Endothelial cell of umbilical vein (primary cell): Measurements from ENCODE around the gene TNFRSF8. TPM values are rescaled to one million over a fixed set of nuclear protein-coding genes. Genes with fewer than 3 reads are reported as not detected.

Experiments used
- BruUV-seq: library from RNA; stranded (reverse); fragments of 400-500 nt; replicated peaks from 2 replicates; lab custom pipeline; 2021; lab: Mats Ljungman, UMichigan
- CTCF ChIA-PET: fragments of 300-600, 350-600 bp; sonication (Branson Sonifier 250); formaldehyde crosslinking; loops from one replicate; lab custom pipeline; 2021; ENCODE audit warnings: antibody characterized with exemption, inconsistent platforms; lab: Charles Lee
- POLR2A ChIA-PET: fragments of 300-600, 350-600 bp; sonication (Branson Sonifier 250); formaldehyde crosslinking; loops from one replicate; lab custom pipeline; 2021; ENCODE audit warnings: antibody characterized with exemption, inconsistent platforms; lab: Charles Lee
- DNase-seq: peaks from one replicate; pipeline ENCODE4 v3.0.0-alpha.2; 2011; ENCODE audit warnings: low read depth, low spot score
- FAIRE-seq: peaks from 2 replicates; lab custom pipeline; 2011; peaks lifted over from hg19 to GRCh38; lab: Jason Lieb, UNC
- H2AFZ ChIP-seq: 2 replicates; pipeline ENCODE4 v1.6.0; 2012; ENCODE audit warnings: low read depth, low read length, control low read depth, inconsistent platforms
- H3K27ac ChIP-seq: 2 replicates; pipeline ENCODE4 v1.5.1; 2011; ENCODE audit warnings: low read depth, mild to moderate bottlenecking, control low read depth, low read length, moderate library complexity; ENCODE audit not compliant: insufficient read depth
- H3K27me3 ChIP-seq, 2 experiments: 2 replicates each; pipeline versions ENCODE4 v1.6.0 to v1.6.1; 2011; ENCODE audit warnings: low read length in 2 of 2, mixed read lengths in 1 of 2; ENCODE audit not compliant: control insufficient read depth in 2 of 2, insufficient read depth in 2 of 2
- H3K36me3 ChIP-seq, 2 experiments: 2 replicates in 1 of 2; 3 replicates in 1 of 2; pipeline ENCODE4 v1.5.1; 2011; ENCODE audit warnings: low read length in 2 of 2, mild to moderate bottlenecking in 1 of 2, moderate library complexity in 1 of 2; ENCODE audit not compliant: control insufficient read depth in 2 of 2, insufficient read depth in 2 of 2; ENCODE audit errors: extremely low read depth in 1 of 2
- H3K4me1 ChIP-seq: 3 replicates; pipeline ENCODE4 v1.5.1; 2011; ENCODE audit warnings: mild to moderate bottlenecking, low read length; ENCODE audit not compliant: control insufficient read depth, insufficient read depth; ENCODE audit errors: extremely low read depth
- H3K4me2 ChIP-seq: 2 replicates; pipeline ENCODE4 v1.6.1; 2011; ENCODE audit warnings: low read length, control low read depth, mixed read lengths; ENCODE audit not compliant: insufficient read depth
- H3K4me3 ChIP-seq, 3 experiments: fragments of 200-600 bp in 1 of 3; sonication (generic), shearing (Covaris generic) in 1 of 3; replicated peaks in 1 of 3; 2 replicates each; pipeline ENCODE4 v1.5.1; 2011 to 2016; ENCODE audit warnings: control low read depth in 3 of 3, low read length in 3 of 3, mild to moderate bottlenecking in 2 of 3, inconsistent platforms in 1 of 3, low read depth in 1 of 3, moderate library complexity in 1 of 3; ENCODE audit not compliant: insufficient read depth in 1 of 3
- H3K79me2 ChIP-seq: 2 replicates; pipeline ENCODE4 v1.6.0; 2012; ENCODE audit warnings: low read length, inconsistent platforms; ENCODE audit not compliant: control insufficient read depth, insufficient read depth
- H3K9ac ChIP-seq: replicated peaks from 2 replicates; pipeline ENCODE3; 2011; ENCODE audit warnings: low read length, control low read depth; ENCODE audit not compliant: insufficient read depth; ENCODE audit errors: extremely low read depth
- H3K9me1 ChIP-seq: replicated peaks from 3 replicates; pipeline ENCODE4 v1.6.0; 2011; ENCODE audit warnings: mild to moderate bottlenecking, low read length; ENCODE audit not compliant: control insufficient read depth, insufficient read depth; ENCODE audit errors: extremely low read depth
- H3K9me3 ChIP-seq: replicated peaks from 2 replicates; pipeline ENCODE4 v1.5.1; 2012; ENCODE audit warnings: low read length, inconsistent platforms; ENCODE audit not compliant: control insufficient read depth, insufficient read depth
- H4K20me1 ChIP-seq: replicated peaks from 2 replicates; pipeline ENCODE3; 2011; ENCODE audit warnings: mild to moderate bottlenecking, low read length; ENCODE audit not compliant: control insufficient read depth, insufficient read depth; ENCODE audit errors: extremely low read depth
- EZH2 ChIP-seq: IDR thresholded peaks from 2 replicates; pipeline ENCODE4 v1.6.1; 2012; ENCODE audit warnings: borderline replicate concordance, low read depth, mild to moderate bottlenecking, moderate library complexity, low read length, inconsistent platforms; ENCODE audit not compliant: severe bottlenecking
- FOS ChIP-seq: IDR thresholded peaks from 2 replicates; pipeline ENCODE4 v1.6.1; 2011; ENCODE audit warnings: mild to moderate bottlenecking, low read length, moderate library complexity, borderline replicate concordance; ENCODE audit not compliant: insufficient read depth
- GATA2 ChIP-seq: IDR thresholded peaks from 2 replicates; pipeline ENCODE4 v1.7.0; 2011; ENCODE audit warnings: low read depth, mild to moderate bottlenecking, moderate library complexity, mixed read lengths, low read length; ENCODE audit not compliant: insufficient read length, insufficient read depth
- JUN ChIP-seq: IDR thresholded peaks from 2 replicates; pipeline ENCODE4 v1.6.1; 2011; ENCODE audit warnings: borderline replicate concordance, low read depth; ENCODE audit not compliant: insufficient read length, insufficient read depth
- MYC ChIP-seq: IDR thresholded peaks from one replicate; pipeline ENCODE4 v1.6.1; 2011; ENCODE audit warnings: mild to moderate bottlenecking, low read depth, low read length
- POLR2A ChIP-seq: IDR thresholded peaks from 2 replicates; pipeline ENCODE4 v1.6.1; 2012; ENCODE audit warnings: low read depth, mild to moderate bottlenecking, control low read depth, low read length
- POLR2AphosphoS5 ChIP-seq: IDR thresholded peaks from 2 replicates; pipeline ENCODE4 v1.6.1; 2012; ENCODE audit warnings: low read depth, mild to moderate bottlenecking, control low read depth, low read length, moderate library complexity; ENCODE audit not compliant: insufficient read depth
- dilution Hi-C: fragments of 300-500 bp; cut with MboI; formaldehyde crosslinking; loops from one replicate; pipeline ENCODE4 v1.15.0; 2019; ENCODE audit warnings: low sequenced_read_pairs; ENCODE audit not compliant: extremely low pct_ligation_motif_present
- intact Hi-C: fragments of 100-400 bp; cut with micrococcal nuclease; formaldehyde crosslinking; loops from one replicate; pipeline ENCODE4 v1.10.0; 2022
- polyA plus RNA-seq, 4 experiments: library from polyadenylated mRNA; depleted of rRNA in 3 of 4; stranded (reverse) in 3 of 4; unstranded in 1 of 4; fragments of >200 nt; gene quantifications; 2 replicates each; pipeline versions ENCODE4 v1.2.1 to v1.2.3, GENCODE V29; 2011 to 2012; ENCODE audit warnings: missing spikeins in 1 of 4
- total RNA-seq: library from RNA; stranded (reverse); gene quantifications from 2 replicates; pipeline ENCODE4 v1.2.3, GENCODE V29; 2021
- TF ChIP-seq, protein P1 (sequence below): IDR thresholded peaks from 2 replicates; pipeline ENCODE4 v1.6.1; 2011; ENCODE audit not compliant: insufficient read depth, insufficient read length
- TF ChIP-seq, protein P2 (sequence below), 2 donors: IDR thresholded peaks; 1 replicate in 1 of 2; 2 replicates in 1 of 2; pipeline ENCODE4 v1.5.1; 2011; ENCODE audit warnings: low read length in 2 of 2, mild to moderate bottlenecking in 2 of 2, moderate library complexity in 2 of 2, control low read depth in 1 of 2, inconsistent platforms in 1 of 2, low read depth in 1 of 2; ENCODE audit not compliant: insufficient read depth in 1 of 2; ENCODE audit errors: extremely low read depth in 1 of 2

TNFRSF8 gene
- total and polyA plus RNA-seq, 2 donors (not counting 3 experiments of a cell fraction or from before 2014, with no cell fraction given), result 0.47 TPM; not detected in 1

DNA sequence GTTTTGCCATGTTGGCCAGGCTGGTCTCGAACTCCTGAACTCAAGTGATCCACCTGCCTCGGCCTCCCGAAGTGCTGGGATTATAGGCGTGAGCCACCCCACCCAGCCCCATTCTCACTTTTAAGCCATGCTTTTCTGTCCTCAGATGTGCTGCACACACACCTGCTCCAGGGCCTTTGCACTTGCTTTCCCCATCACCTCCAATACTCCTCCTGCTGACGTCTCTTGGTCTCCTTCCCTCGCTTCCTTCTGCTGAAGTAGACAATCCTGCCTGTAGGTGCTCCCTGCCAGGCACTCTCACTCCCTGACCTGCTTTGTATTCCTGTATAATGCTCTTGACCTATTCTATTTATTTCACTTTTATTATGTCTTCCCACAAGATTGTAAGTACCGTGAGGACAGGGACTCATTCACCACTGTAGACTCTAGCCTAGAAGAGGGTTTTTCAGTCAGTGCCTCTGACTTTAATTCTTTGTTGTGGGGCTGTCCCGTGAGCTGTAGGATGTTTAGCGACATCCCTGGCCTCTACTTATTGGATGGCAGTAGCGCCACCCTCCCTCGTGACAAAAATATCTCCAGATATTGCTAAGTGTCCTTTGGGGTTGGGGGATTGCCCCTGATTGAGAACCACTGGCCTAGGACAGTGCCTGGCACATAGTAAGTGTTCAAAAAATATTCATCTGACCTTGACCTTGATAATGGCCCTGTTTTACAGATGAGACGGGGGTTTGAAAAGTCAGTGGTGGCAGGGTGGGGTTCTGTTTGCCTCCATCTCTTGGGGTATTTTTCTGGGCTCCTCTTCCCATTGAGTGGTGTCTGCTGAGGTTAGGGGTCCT lies 108.3 kb downstream of the TNFRSF8 start:
- no peak overlapping the region for H3K4me3 ChIP-seq
- H3K79me2 ChIP-seq, result peaks cover 51% of the 10 kb centered on the region
- H2AFZ ChIP-seq, result no peak overlapping the region
- intact Hi-C loops (no loop called here), dilution Hi-C loops (no loop called here)
- peaks cover 39% of the 10 kb centered on the region for H3K4me1 ChIP-seq
- no peaks in the 10 kb centered on the region for H3K9me3 ChIP-seq
- no peaks in the 10 kb centered on the region for H4K20me1 ChIP-seq
- no peaks in the 10 kb centered on the region for H3K27me3 ChIP-seq
- TF ChIP-seq, protein P1, sequence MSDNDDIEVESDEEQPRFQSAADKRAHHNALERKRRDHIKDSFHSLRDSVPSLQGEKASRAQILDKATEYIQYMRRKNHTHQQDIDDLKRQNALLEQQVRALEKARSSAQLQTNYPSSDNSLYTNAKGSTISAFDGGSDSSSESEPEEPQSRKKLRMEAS, result no peak
- TF ChIP-seq, protein P2, sequence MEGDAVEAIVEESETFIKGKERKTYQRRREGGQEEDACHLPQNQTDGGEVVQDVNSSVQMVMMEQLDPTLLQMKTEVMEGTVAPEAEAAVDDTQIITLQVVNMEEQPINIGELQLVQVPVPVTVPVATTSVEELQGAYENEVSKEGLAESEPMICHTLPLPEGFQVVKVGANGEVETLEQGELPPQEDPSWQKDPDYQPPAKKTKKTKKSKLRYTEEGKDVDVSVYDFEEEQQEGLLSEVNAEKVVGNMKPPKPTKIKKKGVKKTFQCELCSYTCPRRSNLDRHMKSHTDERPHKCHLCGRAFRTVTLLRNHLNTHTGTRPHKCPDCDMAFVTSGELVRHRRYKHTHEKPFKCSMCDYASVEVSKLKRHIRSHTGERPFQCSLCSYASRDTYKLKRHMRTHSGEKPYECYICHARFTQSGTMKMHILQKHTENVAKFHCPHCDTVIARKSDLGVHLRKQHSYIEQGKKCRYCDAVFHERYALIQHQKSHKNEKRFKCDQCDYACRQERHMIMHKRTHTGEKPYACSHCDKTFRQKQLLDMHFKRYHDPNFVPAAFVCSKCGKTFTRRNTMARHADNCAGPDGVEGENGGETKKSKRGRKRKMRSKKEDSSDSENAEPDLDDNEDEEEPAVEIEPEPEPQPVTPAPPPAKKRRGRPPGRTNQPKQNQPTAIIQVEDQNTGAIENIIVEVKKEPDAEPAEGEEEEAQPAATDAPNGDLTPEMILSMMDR (IDR thresholded peaks at IDR 0.05; ENCODE audit: extremely low read depth in 1 of 2, insufficient read depth in 1 of 2, low read depth in 1 of 2, low read length in 2 of 2), result no peak
- TF ChIP-seq GATA2 (no peak), POLR2A (no peak), FOS (no peak), EZH2 (no peak), POLR2AphosphoS5 (no peak), JUN (no peak), MYC (no peak)
- POLR2A ChIA-PET, result no interaction called here
- no peak overlapping the region for H3K9ac ChIP-seq
- no peaks in the 10 kb centered on the region for H3K9me1 ChIP-seq
- CTCF ChIA-PET, result no interaction called here
- DNase-seq, result no peak
- BruUV-seq, result no TSS peak
- no peak overlapping the region for H3K27ac ChIP-seq
- H3K36me3 ChIP-seq, result peaks cover 0 to 3% of the 10 kb centered on the region in 2 experiments
- no peak for FAIRE-seq
- H3K4me2 ChIP-seq, result no peak overlapping the region
